Measurements from ENCODE around the gene RERE. TPM values are rescaled to one million over a fixed set of nuclear protein-coding genes. Genes with fewer than 3 reads are reported as not detected.
A peak's percentile ranks its signal among the peaks of the same experiment; 100 is the strongest.

Gene RERE
- total RNA-seq, 2 experiments from 2014 or later, result 45.8 to 57.1 TPM

DNA sequence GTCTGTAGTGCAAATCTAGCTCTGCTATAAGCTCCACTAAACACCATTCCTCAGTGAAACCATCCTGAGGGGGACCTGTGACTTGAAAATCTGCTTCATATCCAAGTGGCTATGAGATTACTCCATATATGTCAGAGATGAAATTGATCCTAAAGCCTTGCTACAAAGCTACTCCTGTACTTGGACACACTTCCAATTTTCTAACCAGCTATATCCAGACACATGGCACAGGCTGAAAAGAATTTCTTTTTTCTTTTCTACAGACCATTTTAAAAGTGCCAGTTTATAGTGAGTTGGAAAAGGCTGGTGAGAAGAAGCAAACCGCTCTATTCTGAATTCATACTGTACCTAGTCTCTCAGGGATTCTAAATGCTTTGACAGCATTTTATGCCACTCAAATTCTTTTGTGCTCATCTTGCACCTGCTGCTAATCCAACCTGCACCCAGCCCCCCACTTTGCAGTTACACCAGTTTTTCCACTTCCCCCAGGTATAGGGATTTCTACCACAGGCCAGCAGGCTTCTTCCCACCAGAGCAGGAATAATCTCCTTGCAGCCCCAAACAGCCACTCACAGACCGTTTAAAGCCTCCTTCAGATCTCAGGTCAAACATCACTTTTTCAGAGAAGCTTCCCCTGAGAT is 112.5 kb downstream of the RERE start:
- Mint-ChIP-seq H3K27ac (no peak overlapping the region), H3K36me3 (ENCODE audit: low read depth) (peaks cover 5% of the 10 kb centered on the region), H3K9me3 (peaks cover 2% of the 10 kb centered on the region), H3K4me1 (ENCODE audit: low read depth) (peaks cover 25% of the 10 kb centered on the region), H3K27me3 (peaks cover 34% of the 10 kb centered on the region), H3K4me3 (no peak overlapping the region)
- ChIA-PET CTCF (interaction anchor here (0.6 to 2.7 kb wide), 9 partner anchors 19 to 144 kb away, joined by 3 to 15 read pairs (median 3); no protein-coding TSS in a partner anchor), POLR2A (interaction anchor here (0.6 to 1.7 kb wide), 5 partner anchors 12 to 347 kb away, joined by 3 to 8 read pairs (median 4); no protein-coding TSS in a partner anchor)
- intact Hi-C loops (cut with micrococcal nuclease), result no loop called here
- ATAC-seq (no peak), DNase-seq (no peak)
- TF ChIP-seq, protein P1, sequence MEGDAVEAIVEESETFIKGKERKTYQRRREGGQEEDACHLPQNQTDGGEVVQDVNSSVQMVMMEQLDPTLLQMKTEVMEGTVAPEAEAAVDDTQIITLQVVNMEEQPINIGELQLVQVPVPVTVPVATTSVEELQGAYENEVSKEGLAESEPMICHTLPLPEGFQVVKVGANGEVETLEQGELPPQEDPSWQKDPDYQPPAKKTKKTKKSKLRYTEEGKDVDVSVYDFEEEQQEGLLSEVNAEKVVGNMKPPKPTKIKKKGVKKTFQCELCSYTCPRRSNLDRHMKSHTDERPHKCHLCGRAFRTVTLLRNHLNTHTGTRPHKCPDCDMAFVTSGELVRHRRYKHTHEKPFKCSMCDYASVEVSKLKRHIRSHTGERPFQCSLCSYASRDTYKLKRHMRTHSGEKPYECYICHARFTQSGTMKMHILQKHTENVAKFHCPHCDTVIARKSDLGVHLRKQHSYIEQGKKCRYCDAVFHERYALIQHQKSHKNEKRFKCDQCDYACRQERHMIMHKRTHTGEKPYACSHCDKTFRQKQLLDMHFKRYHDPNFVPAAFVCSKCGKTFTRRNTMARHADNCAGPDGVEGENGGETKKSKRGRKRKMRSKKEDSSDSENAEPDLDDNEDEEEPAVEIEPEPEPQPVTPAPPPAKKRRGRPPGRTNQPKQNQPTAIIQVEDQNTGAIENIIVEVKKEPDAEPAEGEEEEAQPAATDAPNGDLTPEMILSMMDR (IDR thresholded peaks at IDR 0.05), result no peak

DNA sequence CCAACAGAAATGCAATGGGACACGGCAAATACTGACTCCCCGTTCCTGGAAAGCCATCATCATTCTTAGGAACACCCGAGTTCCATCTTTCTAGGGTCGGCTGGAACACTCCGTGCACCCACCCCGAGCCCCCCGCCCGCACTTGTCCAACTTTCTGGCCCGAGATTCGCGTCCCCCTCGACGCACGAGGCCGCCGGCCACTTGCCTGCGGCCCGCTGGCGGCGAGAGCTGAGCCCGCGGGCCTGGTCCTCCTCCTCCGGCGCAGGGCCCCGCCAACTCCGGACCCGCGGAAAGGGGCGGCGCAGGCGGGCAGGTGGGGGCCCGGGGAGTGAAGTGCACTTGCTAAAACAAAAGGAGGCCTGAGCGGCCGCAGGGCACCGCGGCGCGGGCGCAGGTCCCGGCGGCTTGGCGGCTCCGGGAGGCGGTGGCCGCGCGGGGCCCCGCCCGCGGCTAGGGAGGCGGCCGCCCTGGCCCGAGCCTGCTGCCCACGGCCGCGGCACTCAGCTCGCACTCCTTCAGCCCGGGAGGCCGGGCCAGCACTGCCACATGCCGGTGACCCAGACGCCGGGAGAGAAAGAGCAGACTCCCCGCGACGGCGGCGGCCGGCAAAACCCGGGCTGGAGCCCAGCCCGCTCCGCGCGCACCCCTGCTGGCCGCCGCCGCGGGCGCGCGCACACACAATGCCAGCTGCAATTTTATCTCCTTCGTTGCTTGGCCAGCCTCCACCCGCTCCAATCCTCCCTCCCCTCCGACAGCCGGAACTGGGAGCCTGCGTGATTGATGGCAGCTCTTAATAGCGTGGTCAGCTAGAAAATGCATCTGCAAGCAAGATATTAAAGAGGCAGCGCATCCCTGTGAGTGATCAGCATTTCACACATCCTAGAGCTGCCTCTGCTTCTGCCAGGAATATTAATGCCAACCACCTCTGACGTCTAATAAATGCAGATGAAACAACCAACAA is 114.3 kb downstream of the RERE start:
- intact Hi-C loops (cut with micrococcal nuclease), result no loop called here
- H3K27me3 Mint-ChIP-seq, result peaks cover 32% of the 10 kb centered on the region
- H3K4me1 Mint-ChIP-seq (ENCODE audit: low read depth), result peaks cover 31% of the 10 kb centered on the region
- ChIA-PET CTCF (interaction anchor here (0.8 to 2.7 kb wide), 9 partner anchors 8 to 146 kb away, joined by 3 to 15 read pairs (median 5); no protein-coding TSS in a partner anchor), POLR2A (interaction anchor here (0.6 to 3.0 kb wide), 11 partner anchors 9 to 302 kb away, joined by 3 to 9 read pairs (median 4); no protein-coding TSS in a partner anchor)
- H3K4me3 Mint-ChIP-seq, result peak overlapping the region; percentile 88
- TF ChIP-seq, protein P1 (IDR thresholded peaks at IDR 0.05), result no peak
- peaks cover 5% of the 10 kb centered on the region for H3K36me3 Mint-ChIP-seq (ENCODE audit: low read depth)
- H3K9me3 Mint-ChIP-seq, result no peaks in the 10 kb centered on the region
- DNase-seq, result peak; percentile 75
- peak; percentile 68 for ATAC-seq
- peak overlapping the region; percentile 70 for H3K27ac Mint-ChIP-seq

DNA sequence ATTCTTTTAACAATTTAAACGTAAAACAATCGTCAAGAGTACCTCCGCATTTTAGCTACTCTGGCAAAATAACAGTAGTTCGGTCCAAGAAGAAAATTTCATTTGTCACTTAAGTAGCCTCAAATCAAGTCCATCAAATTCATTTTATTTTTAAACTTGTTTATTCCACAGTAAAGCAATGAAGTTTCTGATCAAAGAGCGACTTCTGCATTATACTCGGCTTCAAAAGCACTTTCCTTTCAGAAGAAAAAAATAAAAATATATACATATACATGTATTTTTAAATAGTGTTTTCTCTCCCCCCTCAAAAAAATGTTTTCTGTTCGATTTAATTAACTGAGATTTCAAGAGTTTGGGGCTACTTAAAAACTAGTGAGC is 115.0 kb downstream of the RERE start:
- TF ChIP-seq, protein P1 (IDR thresholded peaks at IDR 0.05), result no peak
- ChIA-PET CTCF (interaction anchor here (1.6 to 3.2 kb wide), 3 partner anchors 24 to 146 kb away, joined by 5 to 11 read pairs (median 7); no protein-coding TSS in a partner anchor), POLR2A (interaction anchor here (1.0 to 3.0 kb wide), 4 partner anchors 10 to 98 kb away, joined by 3 to 9 read pairs (median 5); no protein-coding TSS in a partner anchor)
- DNase-seq, result no peak
- no peaks in the 10 kb centered on the region for H3K9me3 Mint-ChIP-seq
- peak overlapping the region; percentile 88 for H3K4me3 Mint-ChIP-seq
- peaks cover 31% of the 10 kb centered on the region for H3K4me1 Mint-ChIP-seq (ENCODE audit: low read depth)
- no peak for ATAC-seq
- H3K27ac Mint-ChIP-seq, result peak overlapping the region; percentile 82
- peaks cover 32% of the 10 kb centered on the region for H3K27me3 Mint-ChIP-seq
- peaks cover 5% of the 10 kb centered on the region for H3K36me3 Mint-ChIP-seq (ENCODE audit: low read depth)
- intact Hi-C loops (cut with micrococcal nuclease), result no loop called here

DNA sequence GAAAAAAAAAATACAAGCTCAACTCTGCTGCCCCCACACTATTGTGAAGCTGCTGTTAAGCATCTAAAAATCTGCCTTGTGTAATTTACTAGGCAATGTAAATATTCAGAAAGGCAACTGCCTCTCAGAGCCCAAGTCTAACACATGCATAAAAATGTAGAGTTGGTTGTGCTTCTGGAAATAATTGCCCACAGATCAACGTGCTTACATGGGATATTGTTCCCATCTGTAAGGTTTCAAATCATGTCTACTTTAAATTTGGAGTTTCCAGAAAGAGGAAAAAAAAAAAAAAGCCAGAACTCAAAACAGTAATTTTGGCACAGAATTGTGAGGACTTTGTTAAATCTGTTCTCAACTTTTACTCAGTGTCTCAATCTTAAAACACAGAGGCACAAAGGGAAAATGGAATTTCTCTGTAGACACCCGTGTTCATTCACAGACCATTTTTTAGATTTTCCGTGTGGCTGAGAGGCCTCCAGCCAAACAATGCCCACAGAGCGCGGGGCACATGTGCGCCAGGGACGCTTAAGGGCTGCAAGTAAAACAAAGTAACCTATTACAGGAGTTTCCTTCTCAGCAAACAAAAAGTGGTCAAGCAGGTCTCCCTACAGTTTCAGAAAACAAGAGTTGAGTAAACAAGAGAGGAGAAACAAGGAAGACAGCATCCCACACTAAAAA is 115.5 kb downstream of the RERE start:
- Mint-ChIP-seq H3K4me1 (ENCODE audit: low read depth) (peaks cover 31% of the 10 kb centered on the region), H3K36me3 (ENCODE audit: low read depth) (peaks cover 5% of the 10 kb centered on the region), H3K4me3 (peak overlapping the region; percentile 88), H3K27me3 (peaks cover 30% of the 10 kb centered on the region), H3K9me3 (no peaks in the 10 kb centered on the region), H3K27ac (peak overlapping the region; percentile 82)
- peak; percentile 32 for DNase-seq
- POLR2A ChIA-PET, result interaction anchor here (0.6 to 3.0 kb wide), 7 partner anchors 11 to 533 kb away, joined by 3 to 9 read pairs (median 4); no protein-coding TSS in a partner anchor
- CTCF ChIA-PET, result interaction anchor here (1.2 to 3.2 kb wide), 6 partner anchors 24 to 147 kb away, joined by 4 to 11 read pairs (median 6); no protein-coding TSS in a partner anchor
- ATAC-seq, result no peak
- intact Hi-C loops (cut with micrococcal nuclease), result no loop called here
- TF ChIP-seq, protein P1 (IDR thresholded peaks at IDR 0.05), result no peak
